RWPE2 (cell line): ENCODE measurements around the gene ACOX1.

Source experiments
- ATAC-seq: fragments of 200-7000 bp; cut with Tn5 transposase; 3 replicates; pipeline ENCODE4 v1.9.1; 2021; ENCODE audit warnings: low read depth
- DNase-seq: peaks from one replicate; pipeline ENCODE4 v3.0.0-alpha.2; 2020; ENCODE audit warnings: low spot score
- H3K27ac ChIP-seq: fragments of 450-650 bp; 2 replicates; pipeline ENCODE4 v1.5.1; 2017; ENCODE audit warnings: mild to moderate bottlenecking; ENCODE audit not compliant: poor library complexity, severe bottlenecking
- H3K27me3 ChIP-seq: fragments of 250-450 bp; sonication (Bioruptor Pico); 2 replicates; pipeline ENCODE4 v1.5.1; 2021; ENCODE audit warnings: mild to moderate bottlenecking, moderate library complexity; ENCODE audit not compliant: insufficient read depth, poor library complexity, severe bottlenecking
- H3K36me3 ChIP-seq: fragments of 250-450 bp; sonication (Bioruptor Pico); 2 replicates; pipeline ENCODE4 v1.5.1; 2020; ENCODE audit warnings: low read depth, mild to moderate bottlenecking, moderate library complexity
- H3K4me1 ChIP-seq: fragments of 250-450 bp; sonication (Bioruptor Pico); 2 replicates; pipeline ENCODE4 v1.5.1; 2021; ENCODE audit warnings: mild to moderate bottlenecking, moderate library complexity; ENCODE audit not compliant: insufficient read depth, poor library complexity, severe bottlenecking
- H3K4me3 ChIP-seq: fragments of 250-450 bp; sonication (Bioruptor Pico); 2 replicates; pipeline ENCODE4 v1.5.1; 2021; ENCODE audit warnings: mild to moderate bottlenecking, moderate library complexity; ENCODE audit not compliant: severe bottlenecking
- H3K9me3 ChIP-seq: fragments of 250-450 bp; sonication (Bioruptor Pico); 2 replicates; pipeline ENCODE4 v1.5.1; 2021; ENCODE audit warnings: mild to moderate bottlenecking, moderate library complexity; ENCODE audit not compliant: severe bottlenecking
- TF ChIP-seq, protein P1 (sequence below): fragments of 450-650 bp; IDR thresholded peaks from one replicate; pipeline ENCODE4 v1.5.1; 2017; ENCODE audit warnings: mild to moderate bottlenecking, moderate library complexity; ENCODE audit not compliant: poor library complexity, severe bottlenecking

Gene ACOX1

DNA sequence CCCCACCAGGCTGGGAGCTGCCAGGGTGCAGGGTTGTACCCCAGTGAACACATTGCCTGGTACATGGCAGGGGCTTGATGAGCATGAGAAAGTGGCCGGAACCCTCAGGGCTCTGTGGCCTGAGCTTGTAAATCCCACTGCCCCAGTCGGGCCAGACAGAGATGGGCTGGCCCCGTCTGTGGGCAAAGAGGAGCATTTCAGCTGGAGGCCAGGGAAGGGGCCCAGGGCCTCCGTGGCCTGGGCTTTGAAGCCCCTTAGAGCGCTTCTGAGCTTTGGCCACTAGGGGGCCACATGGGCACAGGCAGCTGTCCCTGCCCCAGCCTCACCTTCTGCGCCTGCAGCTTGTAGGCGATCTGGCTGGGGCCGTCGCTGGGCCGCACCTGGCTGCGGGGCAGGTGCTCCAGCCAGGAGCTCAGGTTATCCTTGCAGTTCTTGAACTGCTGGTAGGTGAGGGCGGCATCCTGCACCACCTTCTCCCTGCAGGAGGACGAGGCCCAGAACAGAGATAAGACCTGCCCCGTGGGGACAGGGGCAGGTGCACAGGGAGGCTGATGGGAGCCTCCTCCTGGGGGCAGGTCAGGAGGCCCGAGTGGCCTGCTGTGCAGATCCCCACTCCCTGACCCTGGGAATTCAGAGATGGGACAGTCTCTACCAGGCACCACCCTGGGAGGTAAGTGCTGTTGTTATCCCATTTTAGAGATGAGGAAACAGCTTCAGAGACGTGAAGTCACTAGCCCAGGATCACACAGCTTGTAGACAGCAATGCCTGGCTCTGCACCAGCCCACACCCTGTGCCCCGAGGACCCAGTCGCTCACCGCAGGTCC lies 35.3 kb upstream of the ACOX1 start:
- DNase-seq (peak; percentile 69), ATAC-seq (peak; percentile 85)
- Histone ChIP-seq H3K27ac (no peak overlapping the region), H3K9me3 (no peaks in the 10 kb centered on the region), H3K27me3 (no peaks in the 10 kb centered on the region), H3K36me3 (peaks cover 21% of the 10 kb centered on the region), H3K4me1 (no peaks in the 10 kb centered on the region), H3K4me3 (no peak overlapping the region)
- TF ChIP-seq, protein P1, sequence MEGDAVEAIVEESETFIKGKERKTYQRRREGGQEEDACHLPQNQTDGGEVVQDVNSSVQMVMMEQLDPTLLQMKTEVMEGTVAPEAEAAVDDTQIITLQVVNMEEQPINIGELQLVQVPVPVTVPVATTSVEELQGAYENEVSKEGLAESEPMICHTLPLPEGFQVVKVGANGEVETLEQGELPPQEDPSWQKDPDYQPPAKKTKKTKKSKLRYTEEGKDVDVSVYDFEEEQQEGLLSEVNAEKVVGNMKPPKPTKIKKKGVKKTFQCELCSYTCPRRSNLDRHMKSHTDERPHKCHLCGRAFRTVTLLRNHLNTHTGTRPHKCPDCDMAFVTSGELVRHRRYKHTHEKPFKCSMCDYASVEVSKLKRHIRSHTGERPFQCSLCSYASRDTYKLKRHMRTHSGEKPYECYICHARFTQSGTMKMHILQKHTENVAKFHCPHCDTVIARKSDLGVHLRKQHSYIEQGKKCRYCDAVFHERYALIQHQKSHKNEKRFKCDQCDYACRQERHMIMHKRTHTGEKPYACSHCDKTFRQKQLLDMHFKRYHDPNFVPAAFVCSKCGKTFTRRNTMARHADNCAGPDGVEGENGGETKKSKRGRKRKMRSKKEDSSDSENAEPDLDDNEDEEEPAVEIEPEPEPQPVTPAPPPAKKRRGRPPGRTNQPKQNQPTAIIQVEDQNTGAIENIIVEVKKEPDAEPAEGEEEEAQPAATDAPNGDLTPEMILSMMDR, result peak; percentile 95

DNA sequence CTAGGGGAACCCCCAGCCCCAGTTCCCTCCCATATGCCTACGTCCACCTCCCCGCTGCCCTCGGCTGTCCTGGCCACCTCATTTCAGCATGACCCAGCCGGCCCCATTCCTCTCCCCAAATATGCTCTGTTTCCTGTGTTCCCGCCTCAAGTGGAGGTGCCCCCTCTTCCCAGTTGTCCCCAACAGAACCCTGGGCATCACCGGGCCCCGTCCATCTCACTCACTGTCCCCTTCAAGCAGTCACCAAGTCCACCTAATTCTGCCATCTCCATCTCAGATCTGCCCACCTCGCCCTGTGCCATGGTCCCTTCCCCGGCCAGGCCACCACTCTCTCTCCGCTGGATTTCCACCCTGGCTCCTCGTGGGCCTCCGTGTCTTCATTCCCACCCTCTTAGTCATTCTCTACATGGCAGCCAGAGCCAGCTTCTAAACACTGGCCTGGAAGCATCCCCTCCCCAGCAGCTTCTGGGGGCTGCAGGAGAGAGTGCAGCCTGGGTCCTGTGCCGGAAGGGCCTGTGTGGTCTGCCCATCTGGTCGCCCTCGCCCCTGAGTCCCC lies 34.5 kb upstream of the ACOX1 start:
- no peaks in the 10 kb centered on the region for H3K9me3 ChIP-seq
- no peak for ATAC-seq
- TF ChIP-seq, protein P1, result no peak

GRCh38 chr17:76011951-76012350 lies 33.0 kb upstream of the ACOX1 start:
- H3K27me3 ChIP-seq, result no peaks in the 10 kb centered on the region
- no peaks in the 10 kb centered on the region for H3K9me3 ChIP-seq
- H3K4me1 ChIP-seq, result no peaks in the 10 kb centered on the region
- DNase-seq, result no peak
- H3K4me3 ChIP-seq, result no peak overlapping the region
- no peak for ATAC-seq
- TF ChIP-seq, protein P1, result no peak
- no peak overlapping the region for H3K27ac ChIP-seq
- peaks cover 11% of the 10 kb centered on the region for H3K36me3 ChIP-seq

More for the DNA sequence above, 34.5 kb upstream of the ACOX1 start:
- H3K27me3 ChIP-seq, result no peaks in the 10 kb centered on the region
- H3K4me3 ChIP-seq, result no peak overlapping the region
- H3K27ac ChIP-seq, result no peak overlapping the region
- peaks cover 16% of the 10 kb centered on the region for H3K36me3 ChIP-seq
- peak; percentile 51 for DNase-seq
- no peaks in the 10 kb centered on the region for H3K4me1 ChIP-seq

GRCh38 chr17:76009969-76010661 lies 31.1 kb upstream of the ACOX1 start:
- Histone ChIP-seq H3K36me3 (peaks cover 19% of the 10 kb centered on the region), H3K4me1 (no peaks in the 10 kb centered on the region), H3K4me3 (no peak overlapping the region), H3K27ac (no peak overlapping the region), H3K27me3 (no peaks in the 10 kb centered on the region), H3K9me3 (no peaks in the 10 kb centered on the region)
- ATAC-seq (no peak), DNase-seq (peak; percentile 67)
- TF ChIP-seq, protein P1, result no peak
